ENCODE measurements around the gene BCAS3.

DNA sequence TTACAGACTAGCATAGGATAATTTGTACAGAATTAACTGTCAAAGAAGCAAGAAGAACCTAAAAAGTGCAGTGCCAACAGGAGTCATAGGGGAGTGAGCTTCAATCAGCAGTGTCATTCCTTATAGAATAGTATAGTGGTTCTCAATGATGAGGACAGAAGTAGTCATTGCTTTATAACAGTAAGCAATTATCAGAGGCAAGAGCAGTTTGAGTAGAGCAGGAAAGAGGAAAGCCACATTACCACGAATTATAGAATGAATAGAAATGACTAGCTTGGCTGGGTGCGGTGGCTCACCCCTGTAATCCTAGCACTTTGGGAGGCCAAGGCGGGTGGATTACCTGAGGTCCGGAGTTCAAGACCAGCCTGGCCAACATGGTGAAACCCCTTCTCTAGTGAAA, 512.3 kb downstream of the BCAS3 start:
- TF ChIP-seq CTCF (conservative IDR thresholded peaks at IDR 0.05) (no peak), ZFX (IDR thresholded peaks at IDR 0.05) (no peak)

All from C4-2B (cell line).